Stimulated activated CD4-positive, alpha-beta T cell treated with anti-CD3 and anti-CD28 coated beads, Interleukin-4, amount 100 ng/mL, for 1 hour (primary cell): ENCODE results near the gene MYRIP.
"Not testable (repeated sequence)": the region's sequence is repeated elsewhere in the genome, so short reads cannot be mapped to it uniquely, and the experiment has no call there.

Source experiments
- DNase-seq: peaks from one replicate; pipeline ENCODE4 v3.0.0-alpha.2; 2020

The MYRIP gene

DNA sequence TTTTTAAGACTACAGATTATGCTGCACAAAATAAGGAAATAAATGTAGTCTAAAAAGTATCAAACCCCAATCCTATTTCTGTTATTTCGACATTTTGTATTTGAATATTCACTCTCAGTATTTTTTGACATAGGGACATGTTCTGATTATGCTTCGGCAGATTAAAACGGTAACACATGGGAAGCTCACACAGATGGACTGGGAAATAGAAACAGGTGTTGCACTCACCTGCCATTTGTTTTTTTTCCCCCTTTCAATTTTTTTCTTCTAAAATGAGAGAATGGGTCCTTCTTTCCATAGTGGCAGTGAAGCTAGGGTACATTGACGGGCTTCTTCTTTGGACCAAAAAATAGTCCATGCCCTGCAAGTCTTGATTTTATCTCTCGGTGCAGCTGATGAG is 163.1 kb downstream of the MYRIP start:
- DNase-seq, result no peak

DNA sequence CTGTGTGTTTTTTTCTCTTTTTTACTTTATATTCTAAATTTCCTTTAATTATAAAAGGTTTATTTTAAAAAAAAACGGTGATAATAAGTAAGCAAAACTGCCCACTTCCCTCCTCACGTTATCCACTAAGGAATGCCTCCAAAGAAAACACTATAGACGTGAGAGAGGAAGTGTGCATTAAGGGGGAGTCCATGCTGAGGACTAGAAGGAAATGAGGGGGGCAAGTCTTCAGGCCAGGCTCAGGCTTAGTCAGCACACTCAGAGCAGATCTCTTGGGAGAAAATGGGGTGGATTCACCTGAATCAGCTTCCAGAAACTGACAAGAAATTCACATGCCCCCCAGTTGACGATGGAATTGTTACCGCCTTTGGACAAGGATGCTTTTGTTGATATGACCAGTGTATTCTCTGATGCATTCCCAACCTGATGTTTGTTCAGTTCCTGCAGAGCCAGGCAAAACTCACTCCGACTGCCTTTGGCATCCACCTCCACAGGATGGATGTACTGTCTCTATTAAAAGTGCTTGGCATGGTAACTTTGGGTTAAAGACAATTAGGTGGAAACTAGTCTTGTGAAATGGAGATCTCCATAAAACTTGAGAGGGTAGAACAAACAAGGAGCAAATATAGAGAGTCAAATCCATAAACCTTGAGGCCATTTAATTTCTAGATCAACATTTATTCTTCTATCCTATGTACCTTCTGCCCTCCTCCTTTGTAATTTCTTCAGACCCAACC is 167.8 kb downstream of the MYRIP start:
- DNase-seq, result no peak

DNA sequence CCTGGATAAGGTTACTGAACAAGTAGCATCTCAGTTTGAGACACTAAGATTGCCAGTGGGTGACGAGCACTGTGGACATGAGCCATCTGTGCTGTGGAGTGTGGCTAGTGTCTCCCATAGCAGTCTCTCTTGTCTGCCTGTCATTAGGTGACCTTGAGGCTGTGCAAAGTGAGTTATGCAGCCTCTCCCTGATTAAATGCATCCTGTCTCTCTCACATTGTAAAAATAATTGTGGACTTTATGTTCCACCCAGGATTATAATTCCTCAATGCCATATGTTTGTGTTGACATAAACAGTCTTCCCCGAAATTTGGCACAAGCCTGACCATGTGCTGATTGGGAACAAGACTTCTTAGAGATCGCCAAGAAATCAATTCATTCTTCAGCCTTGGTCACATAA is 168.9 kb downstream of the MYRIP start:
- no peak for DNase-seq

DNA sequence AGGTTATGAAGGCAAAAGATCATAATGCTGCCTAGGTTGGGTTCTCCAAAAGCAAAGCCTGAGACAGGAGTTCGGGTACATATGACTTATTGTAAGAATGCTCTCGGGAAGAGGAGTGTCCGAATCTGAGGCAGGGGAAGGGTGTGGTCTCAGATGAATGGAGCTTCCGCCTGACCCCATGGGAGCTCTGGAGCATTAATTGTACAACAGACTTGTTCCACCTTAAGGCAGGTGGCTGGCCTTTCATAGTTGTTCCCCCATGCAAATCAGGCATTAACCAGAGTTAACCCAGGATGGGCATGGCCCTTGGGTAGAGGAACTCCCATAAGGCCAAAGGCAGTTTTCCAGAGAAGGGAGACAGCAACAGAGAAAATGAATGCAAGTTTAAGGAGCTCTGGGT is 170.6 kb downstream of the MYRIP start:
- DNase-seq, result no peak

DNA sequence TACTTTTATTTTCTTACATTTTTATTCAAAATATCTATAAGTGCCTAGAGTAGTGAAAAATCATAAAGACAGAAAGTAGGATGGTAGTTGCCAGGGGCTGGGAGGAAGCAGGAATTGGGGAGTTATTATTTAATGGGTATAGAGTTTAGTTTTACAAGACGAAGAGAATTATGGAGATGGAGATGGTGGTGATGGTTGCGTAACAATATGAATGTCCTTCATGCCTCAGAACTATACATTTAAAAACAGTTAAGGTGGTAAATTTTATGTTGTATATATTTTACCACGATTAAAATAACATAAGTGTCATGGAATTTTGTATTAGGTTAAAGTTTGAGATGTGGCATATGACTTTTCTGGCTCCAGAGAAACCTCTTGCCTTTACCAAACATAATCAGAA is 171.4 kb downstream of the MYRIP start:
- DNase-seq, result no peak

DNA sequence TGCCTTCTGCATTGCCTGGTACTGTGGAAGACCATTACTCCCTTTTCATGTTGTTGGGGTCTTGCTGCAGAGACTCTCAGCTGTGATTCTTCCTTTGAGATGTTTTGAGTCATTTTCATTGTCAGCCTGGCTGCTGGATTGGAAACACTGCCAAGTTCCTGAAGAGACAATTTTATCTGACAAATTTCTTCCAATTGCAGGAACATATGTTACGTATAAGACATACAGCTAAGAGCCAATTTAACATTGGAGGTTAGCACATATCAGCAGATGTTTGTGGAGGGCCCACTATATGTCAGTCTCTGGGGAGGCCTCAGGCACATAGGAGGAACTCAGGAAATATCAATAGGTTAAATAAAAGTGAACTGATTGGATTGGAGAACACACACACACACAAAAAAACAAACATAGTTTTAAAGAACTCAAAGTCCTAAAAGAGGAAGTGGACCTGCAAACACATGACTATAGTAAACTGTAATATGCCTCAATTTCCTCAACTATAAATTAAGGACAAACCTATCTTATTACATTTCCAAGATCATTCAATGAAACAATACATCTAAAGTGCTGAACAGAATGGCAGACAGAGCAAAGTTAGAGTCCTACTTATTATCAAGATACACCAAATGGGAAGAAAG is 172.3 kb downstream of the MYRIP start:
- DNase-seq, result no peak

DNA sequence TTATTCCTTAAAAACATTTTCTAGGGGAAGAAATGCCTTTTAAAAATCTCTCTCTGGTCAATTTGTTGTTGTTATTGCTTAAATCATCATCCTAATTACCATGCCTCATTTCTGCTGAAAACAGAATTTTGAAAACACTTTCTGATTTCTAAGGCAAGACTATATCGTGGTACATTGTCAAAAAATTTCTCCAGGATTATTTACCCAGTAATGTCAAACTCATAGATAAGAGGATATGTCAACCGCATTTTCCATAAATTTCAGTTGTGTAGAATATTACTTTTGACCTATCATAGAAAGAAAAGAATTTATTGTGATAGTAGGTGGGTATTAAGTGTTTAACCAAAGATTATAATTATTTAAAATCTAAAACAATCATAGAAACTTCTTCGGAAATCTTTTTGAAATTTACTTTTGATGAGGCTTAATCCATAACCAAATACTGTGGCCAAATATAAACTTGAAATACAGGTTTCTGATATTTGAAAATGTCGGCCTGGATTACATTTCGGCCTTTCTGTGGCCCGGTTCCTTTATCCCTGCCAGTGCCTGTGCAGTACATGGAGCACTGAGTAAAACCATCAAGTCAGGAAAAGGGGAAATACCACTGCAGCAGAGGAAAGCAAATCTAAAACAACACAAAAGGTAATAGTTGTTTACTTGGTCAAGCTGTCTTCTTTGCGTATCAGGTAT is 173.4 kb downstream of the MYRIP start:
- no peak for DNase-seq

DNA sequence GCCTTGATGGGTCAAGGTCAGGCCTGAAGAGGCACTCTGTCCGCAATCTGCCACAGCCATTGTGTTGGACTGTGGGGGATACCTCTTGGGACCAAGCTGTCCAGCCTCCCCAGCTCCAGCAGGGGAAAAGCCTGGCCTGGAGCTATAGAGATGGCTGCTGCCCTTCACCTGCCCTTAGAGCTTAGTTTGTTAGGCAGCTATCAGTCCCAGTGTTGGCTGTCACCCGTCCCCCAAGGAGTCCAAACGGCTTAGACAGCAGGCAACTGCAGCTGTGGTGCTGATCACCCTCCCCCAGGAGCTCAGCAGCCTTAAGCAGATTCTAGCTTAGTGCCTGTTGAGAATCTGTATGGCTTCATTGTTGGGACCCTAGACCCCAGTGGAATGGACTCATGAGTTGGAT is 180.3 kb downstream of the MYRIP start:
- no peak for DNase-seq

DNA sequence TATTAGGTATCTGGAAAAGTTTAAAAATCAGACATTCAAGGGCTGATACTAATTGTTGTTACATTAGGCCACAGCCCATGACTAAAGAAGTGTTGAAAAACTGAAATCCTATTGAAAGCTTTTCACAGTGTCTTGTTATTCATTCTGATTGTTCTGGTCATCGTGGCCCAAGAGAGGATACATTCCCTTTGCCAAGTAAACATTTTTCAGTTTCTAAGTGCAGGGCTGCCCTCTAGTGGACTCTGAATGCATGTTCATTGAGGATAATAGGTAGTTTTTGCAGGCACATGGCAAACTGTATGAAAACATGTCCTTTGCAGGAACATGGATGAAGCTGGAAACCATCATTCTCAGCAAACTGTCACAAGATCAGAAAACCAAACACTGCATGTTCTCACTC is 181.1 kb downstream of the MYRIP start:
- DNase-seq, result no peak

DNA sequence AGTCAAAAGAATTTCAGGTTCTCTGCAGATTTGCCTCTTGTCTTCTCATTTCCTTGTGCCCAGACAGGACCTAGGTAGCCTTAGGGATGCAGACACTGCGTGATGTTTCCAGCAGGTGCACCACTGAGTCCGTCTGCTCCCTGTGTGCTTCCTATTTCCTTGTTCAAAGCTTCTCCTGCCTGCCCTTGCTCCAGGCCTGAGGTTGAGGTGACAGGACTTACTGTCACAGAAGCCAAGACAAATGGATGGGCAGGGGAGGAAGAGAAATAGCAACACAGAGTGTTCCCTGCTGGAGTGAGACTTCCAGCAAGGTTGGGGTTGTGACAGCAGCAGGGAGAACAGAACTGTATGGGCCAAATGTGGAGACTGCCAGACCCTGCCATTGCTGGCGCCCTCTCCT is 199.4 kb downstream of the MYRIP start:
- DNase-seq, result no peak

DNA sequence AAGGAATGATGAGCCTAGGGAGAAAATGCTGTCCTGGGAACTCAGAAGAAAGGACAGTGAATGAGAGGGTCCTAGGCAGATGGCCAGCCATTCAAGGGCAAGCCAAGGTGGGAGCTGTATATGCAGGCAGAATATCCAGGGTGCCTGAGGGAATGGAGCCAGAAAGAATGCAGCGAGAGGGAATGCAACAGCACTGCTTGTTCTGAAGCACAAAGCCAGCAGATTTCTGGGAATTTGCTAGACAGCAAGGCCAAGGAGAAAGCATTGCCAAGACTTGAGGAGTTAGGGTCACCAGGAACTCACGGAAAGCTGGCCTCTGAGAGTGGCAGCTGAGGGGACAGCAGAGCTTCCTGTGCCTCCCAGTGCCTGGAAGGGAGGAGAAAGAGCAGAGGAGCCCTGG is 200.6 kb downstream of the MYRIP start:
- no peak for DNase-seq

DNA sequence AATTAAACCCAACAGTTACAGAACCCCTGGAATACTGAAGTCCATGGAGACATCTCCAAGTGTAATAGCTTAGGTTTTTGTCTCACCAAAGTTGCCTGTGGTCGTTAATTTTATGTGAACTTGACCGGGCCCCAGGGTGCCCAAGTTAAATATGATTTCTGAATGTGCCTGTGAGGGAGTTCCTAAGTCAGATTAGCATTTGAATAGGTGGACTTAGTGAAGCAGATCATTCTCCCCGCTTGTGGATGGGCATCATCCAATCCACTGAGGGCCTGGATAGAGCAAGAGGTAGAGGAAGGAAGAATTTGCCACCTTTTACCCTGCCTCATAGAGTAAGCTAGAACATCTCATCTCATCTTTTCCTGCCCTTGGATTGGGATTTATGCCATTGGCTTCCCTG is 203.0 kb downstream of the MYRIP start:
- no peak for DNase-seq

DNA sequence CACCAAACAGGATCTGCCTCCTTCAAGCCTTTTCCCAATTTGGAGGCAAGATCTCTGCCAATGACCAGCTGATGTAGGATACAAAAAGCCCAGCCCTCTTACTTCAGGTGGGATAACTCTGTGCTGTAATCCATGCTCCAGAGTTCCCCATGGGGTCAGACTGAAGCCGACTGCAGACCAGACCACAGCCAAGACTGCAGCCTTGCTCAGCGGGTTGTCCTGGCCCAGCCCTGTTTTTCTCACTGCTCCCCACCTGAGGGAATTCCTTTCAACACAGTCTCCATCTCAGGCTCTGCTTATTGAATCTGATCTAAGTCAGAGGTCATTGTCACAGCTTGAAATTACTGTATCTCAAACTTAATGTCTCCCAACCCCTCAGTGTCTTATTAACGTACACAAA is 207.0 kb downstream of the MYRIP start:
- DNase-seq, result no peak

DNA sequence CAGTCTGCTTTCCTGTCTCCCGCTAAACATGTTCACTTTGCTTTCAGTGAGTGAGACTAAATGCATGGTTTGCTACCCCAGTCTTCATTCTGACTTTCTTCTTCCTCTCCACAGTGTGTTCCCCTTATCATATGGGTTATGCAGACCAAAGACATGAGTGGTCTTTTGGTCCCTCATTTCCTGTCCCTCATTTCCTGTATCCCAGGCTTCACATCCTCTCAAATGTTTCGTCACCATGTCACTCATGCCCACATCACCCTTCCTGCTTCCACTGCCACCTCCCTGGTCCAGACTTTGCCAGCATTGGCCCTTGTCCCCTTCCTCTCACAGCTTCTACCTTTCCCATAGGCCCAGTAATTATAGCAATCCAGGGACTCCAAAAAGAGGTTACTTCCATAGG is 209.0 kb downstream of the MYRIP start:
- no peak for DNase-seq

DNA sequence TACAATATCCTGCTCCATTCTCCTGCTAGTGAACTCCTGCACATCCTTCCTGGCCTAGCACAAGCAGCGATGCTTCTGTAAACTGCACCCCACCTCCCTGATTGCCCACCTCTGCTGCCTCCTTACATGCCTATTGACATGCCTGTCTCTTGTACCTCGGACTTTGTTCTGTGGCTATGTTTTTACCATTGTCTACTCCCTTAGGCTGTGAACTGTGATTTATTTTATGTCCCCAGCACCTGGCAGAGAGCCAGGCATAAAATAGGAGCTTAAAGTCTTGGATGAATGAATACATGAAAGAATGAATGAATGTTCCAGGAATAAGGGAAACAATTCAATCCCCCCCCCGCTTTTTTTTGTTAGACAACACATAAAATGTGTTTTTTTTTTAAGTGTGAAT is 210.0 kb downstream of the MYRIP start:
- DNase-seq, result no peak

DNA sequence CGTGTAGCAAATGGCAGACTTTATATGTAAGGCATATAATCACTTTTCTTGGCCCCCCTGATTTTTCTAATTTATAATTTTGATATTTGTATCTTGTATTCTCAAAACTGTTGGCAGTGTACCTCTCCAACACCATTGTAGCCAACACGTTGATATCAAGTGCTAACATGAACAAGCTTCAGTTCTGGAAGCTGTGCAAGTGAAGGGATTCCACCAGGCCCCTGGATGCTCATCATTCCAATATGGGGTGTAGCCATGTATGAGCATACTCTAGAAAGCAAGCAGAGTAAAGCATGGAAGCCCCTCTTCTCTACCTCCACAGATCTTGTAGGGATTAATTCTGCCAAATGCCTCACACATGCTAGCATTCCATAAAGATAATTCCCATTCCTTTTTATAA is 211.3 kb downstream of the MYRIP start:
- no peak for DNase-seq

DNA sequence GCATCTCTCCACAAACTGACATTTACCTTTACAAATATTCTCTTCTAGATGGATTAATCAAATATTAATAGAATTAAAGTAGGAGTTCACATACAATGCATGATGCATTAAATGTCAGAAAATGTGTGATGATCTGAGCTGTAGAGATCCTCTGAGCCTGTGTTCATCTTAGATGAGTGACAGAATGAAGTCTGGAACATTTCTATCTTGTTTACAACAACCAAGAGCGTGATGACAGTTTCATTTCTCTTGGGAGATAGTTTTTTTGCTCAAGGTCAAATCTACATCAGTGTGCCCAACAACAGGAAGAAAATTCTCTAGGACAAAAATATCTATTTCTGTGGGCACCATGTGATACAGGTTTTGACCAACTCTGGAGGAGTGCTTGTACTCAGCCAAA is 211.9 kb downstream of the MYRIP start:
- DNase-seq, result no peak

DNA sequence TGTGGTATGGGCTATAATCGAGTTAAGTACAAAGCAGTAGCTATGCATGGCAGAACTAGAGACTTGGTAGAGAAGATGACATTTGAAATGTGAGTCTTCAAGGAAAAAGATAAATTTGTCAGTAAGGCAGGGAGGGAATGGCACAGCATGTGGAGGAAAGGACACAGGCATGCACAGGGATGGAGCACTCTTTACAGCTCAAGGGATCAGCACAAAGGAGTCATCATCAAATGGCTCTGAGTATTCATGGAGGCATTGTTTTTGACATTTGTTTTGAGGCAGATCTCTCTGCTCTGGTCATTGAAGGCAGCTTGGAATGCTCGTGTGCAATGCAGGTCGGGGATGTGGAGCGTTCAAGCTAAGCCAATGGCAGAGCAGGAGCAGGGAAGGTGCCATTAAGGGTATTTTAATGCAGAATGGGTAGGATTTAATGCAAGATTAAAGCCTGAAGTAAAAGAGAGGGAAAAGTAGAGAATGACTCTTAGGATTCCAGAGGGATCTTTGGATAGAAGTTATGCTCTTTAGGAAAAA is 213.0 kb downstream of the MYRIP start:
- DNase-seq, result no peak

DNA sequence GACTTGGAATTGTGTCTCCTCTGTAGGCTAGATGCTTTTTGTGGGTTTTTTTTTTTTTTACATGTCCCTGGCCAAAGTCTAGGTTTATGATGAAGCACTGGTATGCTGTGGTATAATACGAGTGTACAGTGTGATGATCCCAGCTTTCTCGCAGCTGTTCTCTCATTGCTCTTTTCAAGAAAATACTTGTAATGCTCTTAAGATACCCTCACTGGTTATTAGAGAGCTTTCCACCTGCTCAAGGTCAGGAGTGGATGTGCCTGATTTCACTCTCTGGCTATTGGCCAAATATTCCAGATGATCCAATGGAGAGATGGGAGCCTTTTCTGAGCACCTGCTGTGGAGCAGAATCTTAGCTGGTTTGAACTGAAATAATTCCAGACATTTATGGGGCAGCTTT is 215.1 kb downstream of the MYRIP start:
- DNase-seq, result no peak

DNA sequence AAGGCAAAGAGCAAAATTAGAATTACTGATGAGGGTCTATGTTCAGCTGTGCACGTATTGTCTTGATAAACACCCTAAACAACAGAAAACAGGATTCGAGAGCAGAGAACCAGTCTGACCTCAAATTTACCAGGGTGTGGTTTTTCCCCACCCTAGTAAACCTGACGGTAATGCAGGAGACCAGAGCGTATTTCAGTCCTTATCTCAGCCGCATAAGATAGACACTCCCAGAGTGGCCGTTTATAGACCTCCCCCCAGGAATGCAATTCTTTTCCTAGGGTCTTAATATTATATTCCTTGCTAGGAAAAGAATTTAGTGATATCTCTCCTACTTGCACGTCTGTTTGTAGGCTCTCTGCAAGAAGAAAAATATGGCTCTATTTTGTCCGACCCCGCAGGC is 216.5 kb downstream of the MYRIP start:
- DNase-seq, result not testable (repeated sequence)

DNA sequence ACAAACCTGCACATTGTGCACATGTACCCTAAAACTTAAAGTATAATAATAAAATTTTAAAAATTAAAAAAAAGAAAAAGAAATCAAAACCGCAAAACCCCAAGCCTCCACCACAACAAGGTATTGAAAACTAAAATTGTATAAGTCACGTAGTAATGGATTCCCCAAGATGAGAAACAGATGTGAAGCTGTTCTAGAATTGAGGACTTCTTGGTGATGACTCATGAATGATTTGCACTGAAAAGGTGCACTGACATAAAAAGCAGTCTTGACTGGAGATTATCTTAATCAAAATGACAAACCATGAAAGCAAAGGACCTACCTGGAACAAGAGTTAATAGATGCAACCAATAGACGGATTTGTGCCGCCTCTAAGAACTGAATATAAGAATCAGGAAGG is 225.8 kb downstream of the MYRIP start:
- DNase-seq, result no peak

DNA sequence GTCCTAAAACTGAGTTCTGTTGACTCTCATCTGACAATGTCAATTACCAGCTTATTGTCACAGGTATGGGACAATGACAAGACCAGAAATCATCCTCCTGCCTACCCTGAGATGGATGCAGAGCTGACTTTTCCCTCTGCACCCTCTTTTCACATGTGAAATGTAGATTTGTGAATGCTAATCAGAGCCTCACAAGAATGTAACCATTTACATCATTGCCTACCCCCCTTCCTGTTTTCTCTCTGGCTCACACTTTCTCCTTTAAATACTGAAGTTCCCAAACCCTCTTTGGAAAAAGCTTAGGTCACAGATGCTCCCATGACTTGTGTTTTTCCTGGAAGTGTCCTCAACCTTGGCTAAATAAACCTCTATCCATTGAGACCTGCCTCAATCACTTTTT is 228.2 kb downstream of the MYRIP start:
- no peak for DNase-seq

DNA sequence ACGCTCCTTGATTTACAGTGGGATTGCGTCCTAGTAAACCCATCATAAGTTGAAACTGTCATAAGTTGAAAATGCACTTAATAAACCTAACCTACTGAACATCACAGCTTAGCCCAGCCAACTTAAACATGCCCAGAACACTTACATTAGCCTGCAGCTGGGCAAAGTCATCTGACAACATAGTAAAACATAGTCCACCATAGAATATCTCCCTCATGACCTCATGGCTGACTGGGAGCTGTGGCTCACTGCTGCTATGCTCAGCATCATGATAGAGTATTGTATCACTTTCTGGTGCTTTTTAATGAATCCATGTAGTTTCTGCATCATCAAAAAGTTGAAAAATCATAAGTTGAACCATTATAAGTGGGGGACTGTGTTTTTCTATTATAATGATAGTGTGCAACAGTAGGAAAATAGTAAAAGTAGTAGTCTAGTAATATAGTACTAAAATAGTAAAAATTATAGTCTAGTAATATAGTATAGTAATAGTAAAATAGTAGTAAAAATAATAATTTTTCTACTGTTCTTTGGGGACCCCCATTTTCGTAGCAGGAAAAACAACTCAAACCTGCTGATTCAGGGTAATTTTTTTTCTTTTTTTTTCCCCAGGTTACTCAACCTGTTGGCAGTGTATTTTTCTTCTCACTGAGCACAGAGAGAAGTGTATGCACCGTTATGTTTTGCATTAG is 233.5 kb downstream of the MYRIP start:
- no peak for DNase-seq

DNA sequence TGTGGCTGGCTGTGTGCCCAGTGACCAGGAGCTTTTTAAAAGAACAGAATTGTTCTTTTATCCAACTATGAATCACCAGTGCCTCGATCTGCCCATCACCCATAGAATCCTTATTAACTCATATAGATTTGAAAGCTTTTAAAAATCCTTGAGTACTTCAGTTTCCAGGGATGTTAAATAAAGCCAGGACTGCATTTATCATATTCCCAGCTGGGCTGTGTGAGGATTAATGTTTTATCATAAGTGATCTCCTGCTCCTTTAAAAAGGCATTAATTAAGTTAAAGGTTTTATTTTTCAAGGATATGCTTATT is 234.0 kb downstream of the MYRIP start:
- DNase-seq, result no peak
